Smooth muscle cell (in vitro differentiated cells): ENCODE data around the gene LRP1B. TPM values are rescaled to one million over a fixed set of nuclear protein-coding genes. Genes with fewer than 3 reads are reported as not detected.

ENCODE experiments used
- DNase-seq: peaks from one replicate; lab custom pipeline; 2025; ENCODE audit not compliant: unreplicated experiment; lab: John Stamatoyannopoulos, UW
- H2AFZ ChIP-seq: fragments of 200-600 bp; sonication (generic); 2 replicates; pipeline ENCODE4 v1.6.0; 2016; ENCODE audit warnings: antibody characterized with exemption, low read depth, mild to moderate bottlenecking
- H3F3A ChIP-seq: fragments of 200-600 bp; sonication (generic); 2 replicates; pipeline ENCODE4 v1.6.0; 2017; ENCODE audit warnings: antibody characterized with exemption, low read depth
- H3K27ac ChIP-seq: fragments of 200-600 bp; sonication (generic); 2 replicates; pipeline ENCODE4 v1.5.1; 2016; ENCODE audit warnings: low read depth, mild to moderate bottlenecking
- H3K27me3 ChIP-seq: fragments of 200-600 bp; sonication (generic); 2 replicates; pipeline ENCODE4 v1.6.1; 2016; ENCODE audit warnings: low read depth, mild to moderate bottlenecking
- H3K36me3 ChIP-seq: fragments of 200-600 bp; sonication (generic); 2 replicates; pipeline ENCODE4 v1.5.1; 2016; ENCODE audit warnings: low read depth
- H3K4me1 ChIP-seq: fragments of 200-600 bp; sonication (generic); 2 replicates; pipeline ENCODE4 v1.5.1; 2016; ENCODE audit warnings: low read depth
- H3K4me2 ChIP-seq: fragments of 200-600 bp; sonication (generic); 2 replicates; pipeline ENCODE4 v1.6.0; 2016; ENCODE audit warnings: mild to moderate bottlenecking
- H3K4me3 ChIP-seq: fragments of 200-600 bp; sonication (generic); 2 replicates; pipeline ENCODE4 v1.5.1; 2016; ENCODE audit warnings: mild to moderate bottlenecking
- H3K79me2 ChIP-seq: fragments of 200-600 bp; sonication (generic); 2 replicates; pipeline ENCODE4 v1.6.0; 2016; ENCODE audit warnings: low read depth, mild to moderate bottlenecking
- H3K9ac ChIP-seq: fragments of 200-600 bp; sonication (generic); 2 replicates; pipeline ENCODE4 v1.6.0; 2016; ENCODE audit warnings: low read depth
- H3K9me3 ChIP-seq: fragments of 200-600 bp; sonication (generic); replicated peaks from 2 replicates; pipeline ENCODE4 v1.5.1; 2016; ENCODE audit warnings: low read depth
- H4K20me1 ChIP-seq: fragments of 200-600 bp; sonication (generic); 2 replicates; pipeline ENCODE4 v1.6.0; 2016; ENCODE audit warnings: low read depth
- WGBS: methylation state at CpG from one replicate; pipeline ENCODE4 v1.1.7; 2016; ENCODE audit warnings: low lambda C conversion rate; 5-methylcytosine and 5-hydroxymethylcytosine counted together
- polyA plus RNA-seq: library from polyadenylated mRNA; unstranded; fragments of >200 nt; fragmentation: Nextera tagmentation; extraction: Ambion mirVana; gene quantifications from 2 replicates; pipeline ENCODE4 v1.2.1, GENCODE V29; 2016
- total RNA-seq: library from RNA; depleted of rRNA; stranded (reverse); fragments of >200 nt; gene quantifications from 2 replicates; pipeline ENCODE4 v1.2.3, GENCODE V29; 2014
- TF ChIP-seq, protein P1 (sequence below): fragments of 200-600 bp; sonication (generic); IDR thresholded peaks from 2 replicates; pipeline ENCODE4 v1.5.1; 2017; ENCODE audit warnings: borderline replicate concordance, mild to moderate bottlenecking, antibody characterized with exemption; ENCODE audit not compliant: insufficient read depth, poor library complexity, severe bottlenecking

LRP1B gene
- total and polyA plus RNA-seq, 2 experiments from 2014 or later, result 0.08 to 2.9 TPM

DNA sequence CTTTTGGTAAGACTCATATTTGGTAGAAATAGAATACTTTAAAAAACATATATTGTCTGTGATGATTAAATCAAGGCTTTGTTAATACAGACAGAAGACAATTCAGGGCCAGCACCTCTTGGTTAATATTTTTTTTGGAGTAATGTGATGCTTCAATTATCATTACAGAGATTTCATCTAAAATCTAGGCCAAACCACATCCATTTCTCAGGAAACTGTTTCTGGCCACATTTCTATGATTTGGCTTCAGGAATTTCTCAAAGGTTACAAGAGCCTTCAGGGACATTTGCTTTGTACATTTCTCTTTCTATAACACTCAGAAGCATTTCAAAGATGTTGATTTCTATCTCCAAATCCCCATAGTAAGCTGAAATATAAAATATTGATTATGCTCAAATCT, 614.9 kb downstream of the LRP1B start:
- Histone ChIP-seq H3K4me3 (no peak overlapping the region), H3F3A (no peaks in the 10 kb centered on the region), H4K20me1 (no peaks in the 10 kb centered on the region), H3K27me3 (no peaks in the 10 kb centered on the region), H3K9me3 (no peaks in the 10 kb centered on the region), H3K27ac (no peak overlapping the region), H3K4me2 (no peak overlapping the region), H3K4me1 (no peaks in the 10 kb centered on the region), H2AFZ (no peak overlapping the region), H3K9ac (no peak overlapping the region), H3K79me2 (no peaks in the 10 kb centered on the region), H3K36me3 (no peaks in the 10 kb centered on the region)
- no peak for DNase-seq
- TF ChIP-seq, protein P1, sequence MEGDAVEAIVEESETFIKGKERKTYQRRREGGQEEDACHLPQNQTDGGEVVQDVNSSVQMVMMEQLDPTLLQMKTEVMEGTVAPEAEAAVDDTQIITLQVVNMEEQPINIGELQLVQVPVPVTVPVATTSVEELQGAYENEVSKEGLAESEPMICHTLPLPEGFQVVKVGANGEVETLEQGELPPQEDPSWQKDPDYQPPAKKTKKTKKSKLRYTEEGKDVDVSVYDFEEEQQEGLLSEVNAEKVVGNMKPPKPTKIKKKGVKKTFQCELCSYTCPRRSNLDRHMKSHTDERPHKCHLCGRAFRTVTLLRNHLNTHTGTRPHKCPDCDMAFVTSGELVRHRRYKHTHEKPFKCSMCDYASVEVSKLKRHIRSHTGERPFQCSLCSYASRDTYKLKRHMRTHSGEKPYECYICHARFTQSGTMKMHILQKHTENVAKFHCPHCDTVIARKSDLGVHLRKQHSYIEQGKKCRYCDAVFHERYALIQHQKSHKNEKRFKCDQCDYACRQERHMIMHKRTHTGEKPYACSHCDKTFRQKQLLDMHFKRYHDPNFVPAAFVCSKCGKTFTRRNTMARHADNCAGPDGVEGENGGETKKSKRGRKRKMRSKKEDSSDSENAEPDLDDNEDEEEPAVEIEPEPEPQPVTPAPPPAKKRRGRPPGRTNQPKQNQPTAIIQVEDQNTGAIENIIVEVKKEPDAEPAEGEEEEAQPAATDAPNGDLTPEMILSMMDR, result no peak

DNA sequence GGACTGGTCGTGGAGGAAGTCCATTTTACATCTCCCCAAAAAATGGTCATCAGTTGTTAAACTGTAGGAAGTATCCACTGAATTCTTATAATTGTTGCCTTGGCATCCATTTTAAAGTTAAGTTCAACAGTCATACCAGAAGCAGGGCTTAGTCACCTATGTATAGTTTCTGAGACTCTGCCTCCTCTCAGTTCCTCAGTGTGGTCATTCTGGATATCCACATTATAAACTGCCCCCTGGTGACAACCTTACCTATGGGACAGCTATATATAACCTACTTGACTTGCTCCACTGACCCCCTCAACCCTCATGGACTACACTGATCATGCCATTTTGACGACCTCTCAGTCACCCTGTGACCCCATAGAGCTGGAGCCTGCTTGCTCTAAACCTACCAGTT, 617.0 kb downstream of the LRP1B start:
- 46% methylated on average over 2 of the region's 2 CpGs for WGBS
- no peak for DNase-seq

DNA sequence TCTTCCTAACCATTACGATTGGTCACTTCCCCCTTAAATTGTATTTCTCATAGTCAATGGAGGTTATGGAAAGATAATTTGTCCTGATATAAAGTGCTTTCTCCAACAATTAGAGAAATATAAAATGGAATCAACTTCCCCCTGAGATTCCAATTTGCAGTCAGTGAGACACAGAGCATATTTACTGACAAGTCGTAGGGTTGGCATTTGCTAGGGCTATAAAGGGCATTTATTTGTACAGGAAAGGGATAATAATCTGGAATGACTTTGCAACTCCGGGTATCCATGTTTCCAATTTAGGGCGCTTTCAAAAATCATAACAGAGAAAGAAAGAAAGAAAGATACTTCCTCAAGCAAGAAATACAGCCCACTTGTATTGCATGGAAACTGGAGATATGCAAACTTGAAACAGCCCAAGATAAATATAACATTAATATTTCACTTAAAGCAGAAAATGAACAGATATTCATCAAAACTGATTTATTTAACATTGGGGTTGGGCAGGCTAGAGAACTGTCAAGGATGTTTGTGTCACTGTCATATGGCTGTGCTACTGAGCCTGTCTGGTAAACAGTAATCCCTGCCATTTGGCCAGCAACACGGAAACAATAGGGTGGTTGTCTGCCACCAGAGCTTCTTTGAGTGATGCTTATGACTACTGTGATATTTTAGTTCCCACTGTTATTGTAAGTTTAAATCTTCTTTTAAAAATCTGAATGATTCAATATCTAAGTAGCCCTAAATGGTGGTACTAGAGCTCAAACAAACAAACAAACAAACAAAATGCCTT, 621.8 kb downstream of the LRP1B start:
- no peaks in the 10 kb centered on the region for H3K27me3 ChIP-seq
- WGBS, result 40% methylated on average over 5 of the region's 5 CpGs
- peak overlapping the region; percentile 28 for H3K27ac ChIP-seq
- H4K20me1 ChIP-seq, result no peaks in the 10 kb centered on the region
- H3K79me2 ChIP-seq, result no peaks in the 10 kb centered on the region
- H3K4me2 ChIP-seq, result peak overlapping the region; percentile 5
- H3K4me3 ChIP-seq, result no peak overlapping the region
- TF ChIP-seq, protein P1, result no peak
- peak overlapping the region; percentile 70 for H2AFZ ChIP-seq
- H3F3A ChIP-seq, result peaks cover 13% of the 10 kb centered on the region
- no peak overlapping the region for H3K9ac ChIP-seq
- no peaks in the 10 kb centered on the region for H3K36me3 ChIP-seq
- no peaks in the 10 kb centered on the region for H3K9me3 ChIP-seq
- no peaks in the 10 kb centered on the region for H3K4me1 ChIP-seq
- no peak for DNase-seq

More for the DNA sequence above, 617.0 kb downstream of the LRP1B start:
- Histone ChIP-seq H3K4me3 (no peak overlapping the region), H3K4me2 (no peak overlapping the region), H2AFZ (no peak overlapping the region), H3K4me1 (no peaks in the 10 kb centered on the region), H3K9me3 (no peaks in the 10 kb centered on the region), H3K27me3 (no peaks in the 10 kb centered on the region), H3K27ac (no peak overlapping the region), H3K9ac (no peak overlapping the region), H3K36me3 (no peaks in the 10 kb centered on the region), H4K20me1 (no peaks in the 10 kb centered on the region), H3K79me2 (no peaks in the 10 kb centered on the region), H3F3A (peaks cover 5% of the 10 kb centered on the region)
- TF ChIP-seq, protein P1, result no peak
